LoVo (cell line): Measurements from ENCODE around the gene KCTD7.
"Not testable (repeated sequence)": the region's sequence is repeated elsewhere in the genome, so short reads cannot be mapped to it uniquely, and the experiment has no call there.

Experiments
- DNase-seq: peaks from one replicate; pipeline ENCODE4 v3.0.0-alpha.2; 2016; ENCODE audit warnings: low spot score

KCTD7 gene

GRCh38 chr7:66682350-66683093 is 53.8 kb downstream of the KCTD7 start:
- no peak for DNase-seq

DNA sequence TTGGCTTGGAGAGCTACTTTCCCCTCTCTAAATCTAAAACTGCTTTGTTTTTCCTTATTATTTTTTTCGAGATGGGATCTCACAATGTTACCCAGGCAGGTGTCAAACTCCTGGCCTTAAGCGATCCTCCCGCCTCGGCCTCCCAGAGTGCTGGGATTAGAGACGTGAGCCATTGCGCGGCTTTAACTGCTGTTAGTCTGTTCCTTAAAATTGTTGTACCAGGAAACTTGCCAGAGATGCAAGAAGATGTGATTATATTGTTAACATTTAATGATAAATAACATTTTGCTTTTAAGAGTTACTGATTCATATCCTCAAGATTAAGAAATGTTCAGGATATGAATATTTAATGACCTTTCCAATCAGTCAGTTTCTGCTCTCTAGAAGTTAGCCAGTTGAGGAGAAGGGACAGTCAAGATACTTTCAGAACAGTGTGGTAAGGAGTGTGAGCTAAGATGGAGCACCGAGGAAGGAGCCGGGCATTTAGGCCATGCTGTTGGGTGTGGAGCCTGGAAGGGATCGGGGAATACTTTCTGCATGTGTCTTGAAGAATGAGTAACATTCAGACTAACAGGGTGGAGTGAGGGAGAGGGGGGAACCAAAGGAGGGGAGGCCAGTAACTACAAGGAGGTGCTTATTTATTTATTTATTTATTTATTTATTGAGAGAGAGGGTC is 54.6 kb downstream of the KCTD7 start:
- not testable (repeated sequence) for DNase-seq

GRCh38 chr7:66683770-66684123 is 55.1 kb downstream of the KCTD7 start:
- DNase-seq, result no peak

- DNase-seq, result not testable (repeated sequence)
These were observed 57.0 kb downstream of the KCTD7 start for GRCh38 chr7:66685663-66686062.

- no peak for DNase-seq
These were observed 58.5 kb downstream of the KCTD7 start for GRCh38 chr7:66687186-66687585.

DNA sequence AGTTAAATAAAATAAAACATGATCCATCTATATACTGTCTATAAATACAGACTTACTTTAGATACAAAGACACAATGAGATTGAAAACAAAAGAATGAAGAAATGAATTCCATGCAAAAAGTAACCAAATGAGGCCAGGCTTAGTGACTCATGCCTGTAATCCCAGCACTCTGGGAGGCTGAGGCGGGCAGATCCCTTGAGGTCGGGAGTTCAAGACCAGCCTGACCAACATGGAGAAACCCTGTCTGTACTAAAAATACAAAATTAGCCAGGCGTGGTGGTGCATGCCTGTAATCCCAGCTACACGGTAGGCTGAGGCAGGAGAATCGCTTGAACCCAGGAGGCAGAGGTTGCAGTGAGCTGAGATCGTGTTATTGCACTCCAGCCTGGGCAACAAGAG is 59.0 kb downstream of the KCTD7 start:
- not testable (repeated sequence) for DNase-seq

- no peak for DNase-seq
These were observed 60.4 kb downstream of the KCTD7 start for GRCh38 chr7:66689081-66689480.

DNA sequence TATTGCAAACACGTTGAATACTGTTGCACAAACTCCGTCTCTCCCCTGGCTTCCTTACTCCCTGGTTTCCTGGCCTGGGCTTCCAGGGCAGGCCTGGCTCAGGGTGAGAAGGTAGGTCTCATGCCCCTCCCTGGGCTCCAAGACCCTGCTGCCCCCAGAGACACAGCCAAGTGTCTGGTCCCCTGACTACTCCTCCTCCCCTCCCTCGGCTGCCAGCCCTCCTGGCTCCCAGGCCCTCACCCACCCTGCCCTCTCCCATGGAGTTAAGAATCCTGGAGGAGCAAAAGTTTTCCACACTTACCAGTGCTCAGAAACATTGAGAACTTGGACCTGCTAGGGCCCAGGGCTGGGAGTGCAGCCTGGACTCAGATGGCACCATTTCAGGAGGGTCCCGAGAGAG is 64.7 kb downstream of the KCTD7 start:
- DNase-seq, result no peak
